LNCaP clone FGC (cell line): ENCODE measurements around the gene ARHGAP29.

ENCODE experiments used
- DNase-seq: peaks from one replicate; pipeline ENCODE4 v3.0.0-alpha.2; 2011; ENCODE audit warnings: low read depth
- H3K4me3 ChIP-seq: 2 replicates; pipeline ENCODE4 v1.5.1; 2011; ENCODE audit warnings: mild to moderate bottlenecking, low read depth, low read length, control low read depth
- CTCF ChIP-seq: IDR thresholded peaks from 2 replicates; pipeline ENCODE4 v1.5.1; 2012; ENCODE audit warnings: mild to moderate bottlenecking; ENCODE audit not compliant: control insufficient read depth, insufficient read depth; ENCODE audit errors: extremely low read depth

Gene ARHGAP29

GRCh38 chr1:94236630-94237290 lies 624 bp downstream of the ARHGAP29 start:
- DNase-seq: no peak
- peak; percentile 26; the same call in 1 of the 2 replicates for TF ChIP-seq CTCF
- peak overlapping the region; percentile 88 for H3K4me3 ChIP-seq

GRCh38 chr1:94236013-94236491 lies 1.3 kb downstream of the ARHGAP29 start:
- H3K4me3 ChIP-seq: peak overlapping the region; percentile 88
- no peak for DNase-seq
- no peak for TF ChIP-seq CTCF

GRCh38 chr1:94235189-94236012 lies 2.0 kb downstream of the ARHGAP29 start:
- DNase-seq: no peak
- no peak for TF ChIP-seq CTCF
- peak overlapping the region; percentile 88 for H3K4me3 ChIP-seq

- TF ChIP-seq CTCF: no peak
- DNase-seq: no peak
- H3K4me3 ChIP-seq: no peak overlapping the region
Measured at GRCh38 chr1:94234615-94235014, 2.8 kb downstream of the ARHGAP29 start.

- no peak for TF ChIP-seq CTCF
Measured at GRCh38 chr1:94231746-94232145, 5.6 kb downstream of the ARHGAP29 start.

GRCh38 chr1:94230920-94231319 lies 6.5 kb downstream of the ARHGAP29 start:
- DNase-seq: no peak
- no peak for TF ChIP-seq CTCF
- no peak overlapping the region for H3K4me3 ChIP-seq

More at GRCh38 chr1:94231746-94232145, 5.6 kb downstream of the ARHGAP29 start:
- H3K4me3 ChIP-seq: no peak overlapping the region
- no peak for DNase-seq
